OCI-LY7 (cell line): ENCODE data around the gene UGT1A7. TPM values are rescaled to one million over a fixed set of nuclear protein-coding genes. Genes with fewer than 3 reads are reported as not detected.

Experiments used
- BruUV-seq: library from RNA; stranded (reverse); fragments of 400-500 nt; replicated peaks from 2 replicates; lab custom pipeline; 2021; lab: Mats Ljungman, UMichigan
- CTCF ChIA-PET: fragments of 300-600 bp; sonication (Branson Sonifier 250); formaldehyde crosslinking; loops from one replicate; lab custom pipeline; 2022; ENCODE audit warnings: antibody characterized with exemption; ENCODE audit not compliant: unreplicated experiment; lab: Charles Lee
- POLR2A ChIA-PET: fragments of 300-600 bp; sonication (Branson Sonifier 250); formaldehyde crosslinking; loops from one replicate; lab custom pipeline; 2022; ENCODE audit warnings: antibody characterized with exemption; lab: Charles Lee
- DNase-seq: peaks from one replicate; pipeline ENCODE4 v3.0.0-alpha.2; 2015; ENCODE audit warnings: low spot score
- H2AFZ ChIP-seq: fragments of 200-600 bp; sonication (generic), shearing (Covaris generic); 2 replicates; pipeline ENCODE4 v1.6.1; 2014; ENCODE audit warnings: mild to moderate bottlenecking, antibody characterized with exemption, low read length, moderate library complexity
- H3K27ac ChIP-seq: fragments of 200-600 bp; sonication (generic); 2 replicates; pipeline ENCODE4 v1.5.1; 2014; ENCODE audit warnings: mixed run types, low read depth, mild to moderate bottlenecking, moderate library complexity, low read length, inconsistent platforms; ENCODE audit not compliant: poor library complexity, severe bottlenecking
- H3K36me3 ChIP-seq: fragments of 200-600 bp; sonication (generic); 2 replicates; pipeline ENCODE4 v1.6.1; 2014; ENCODE audit warnings: mild to moderate bottlenecking, antibody characterized with exemption, low read length, moderate library complexity, mixed read lengths; ENCODE audit not compliant: insufficient read depth
- H3K4me1 ChIP-seq: fragments of 200-600 bp; sonication (generic); 2 replicates; pipeline ENCODE4 v1.5.1; 2014; ENCODE audit warnings: mild to moderate bottlenecking, low read length; ENCODE audit not compliant: insufficient read depth, poor library complexity, severe bottlenecking
- H3K4me2 ChIP-seq: fragments of 200-600 bp; sonication (generic); 2 replicates; pipeline ENCODE4 v1.6.1; 2014; ENCODE audit warnings: mild to moderate bottlenecking, low read length
- H3K4me3 ChIP-seq: fragments of 200-600 bp; sonication (generic); 2 replicates; pipeline ENCODE4 v1.5.1; 2014; ENCODE audit warnings: mild to moderate bottlenecking, low read depth, low read length; ENCODE audit not compliant: poor library complexity, severe bottlenecking
- H3K79me2 ChIP-seq: fragments of 200-600 bp; sonication (generic); 2 replicates; pipeline ENCODE4 v1.6.1; 2016; ENCODE audit warnings: low read depth, mild to moderate bottlenecking, low read length, moderate library complexity, mixed read lengths; ENCODE audit not compliant: insufficient read depth
- H3K9me2 ChIP-seq: fragments of 200-600 bp; sonication (generic); 2 replicates; pipeline ENCODE4 v1.6.1; 2016; ENCODE audit warnings: mild to moderate bottlenecking, low read length, mixed read lengths; ENCODE audit not compliant: insufficient read depth
- H3K9me3 ChIP-seq: fragments of 200-600 bp; sonication (generic); 2 replicates; pipeline ENCODE4 v1.6.1; 2014; ENCODE audit warnings: mild to moderate bottlenecking, mixed run types, low read length, mixed read lengths
- H4K20me1 ChIP-seq: fragments of 200-600 bp; sonication (generic); 2 replicates; pipeline ENCODE4 v1.6.1; 2014; ENCODE audit warnings: mild to moderate bottlenecking, antibody characterized with exemption, low read length, moderate library complexity, mixed read lengths; ENCODE audit not compliant: insufficient read depth
- CTCF ChIP-seq: fragments of 200-600 bp; sonication (generic); conservative IDR thresholded peaks from 2 replicates; pipeline ENCODE4 v1.5.1; 2014; ENCODE audit warnings: mild to moderate bottlenecking, antibody characterized with exemption, low read length, moderate library complexity, mixed read lengths
- EZH2phosphoT487 ChIP-seq: fragments of 200-600 bp; sonication (generic); IDR thresholded peaks from 2 replicates; pipeline ENCODE4 v1.6.1; 2018; ENCODE audit warnings: low read depth, borderline replicate concordance, mild to moderate bottlenecking, mixed run types, antibody characterized with exemption, low read length, moderate library complexity, mixed read lengths
- intact Hi-C: fragments of 100-400 bp; cut with micrococcal nuclease; formaldehyde crosslinking; loops from one replicate; pipeline ENCODE4 v1.10.0; 2022; ENCODE audit not compliant: unreplicated experiment
- total RNA-seq, 2 experiments: library from RNA; depleted of rRNA in 1 of 2; stranded (reverse); fragments of >200 nt in 1 of 2; shearing (Covaris generic) in 1 of 2; gene quantifications; 2 replicates each; pipeline ENCODE4 v1.2.3, GENCODE V29; 2014 to 2022

Gene UGT1A7
- total RNA-seq, 2 experiments from 2014 or later, result not detected

- no TSS peak for BruUV-seq
- Histone ChIP-seq H4K20me1 (no peaks in the 10 kb centered on the region), H3K79me2 (no peaks in the 10 kb centered on the region), H3K4me1 (no peaks in the 10 kb centered on the region), H3K36me3 (no peaks in the 10 kb centered on the region), H3K4me2 (no peak overlapping the region), H3K4me3 (no peak overlapping the region), H3K27ac (no peak overlapping the region), H3K9me2 (no peaks in the 10 kb centered on the region), H2AFZ (no peak overlapping the region), H3K9me3 (no peaks in the 10 kb centered on the region)
- no peak for DNase-seq
- ChIA-PET CTCF (no interaction called here), POLR2A (interaction anchor here (1.0 kb wide), 1 partner anchor 125 kb away, joined by 4 read pairs; no protein-coding TSS in a partner anchor)
- TF ChIP-seq CTCF, result no peak
- no peak for TF ChIP-seq EZH2phosphoT487
- intact Hi-C loops, result no loop called here
Observed at GRCh38 chr2:233779722-233780121, 98.0 kb downstream of the UGT1A7 start.

GRCh38 chr2:233780771-233781170 lies 99.1 kb downstream of the UGT1A7 start:
- H3K9me3 ChIP-seq, result no peaks in the 10 kb centered on the region
- CTCF ChIA-PET, result no interaction called here
- no peak for TF ChIP-seq CTCF
- no peak overlapping the region for H2AFZ ChIP-seq
- no peak for DNase-seq
- H4K20me1 ChIP-seq, result no peaks in the 10 kb centered on the region
- POLR2A ChIA-PET, result interaction anchor here (1.0 to 1.3 kb wide), 2 partner anchors 10 to 126 kb away, joined by 4 read pairs; no protein-coding TSS in a partner anchor
- no TSS peak for BruUV-seq
- no peaks in the 10 kb centered on the region for H3K36me3 ChIP-seq
- H3K27ac ChIP-seq, result no peak overlapping the region
- H3K79me2 ChIP-seq, result no peaks in the 10 kb centered on the region
- no peak overlapping the region for H3K4me2 ChIP-seq
- no peaks in the 10 kb centered on the region for H3K4me1 ChIP-seq
- H3K4me3 ChIP-seq, result no peak overlapping the region
- no peaks in the 10 kb centered on the region for H3K9me2 ChIP-seq
- intact Hi-C loops, result no loop called here

GRCh38 chr2:233789554-233789953 lies 107.9 kb downstream of the UGT1A7 start:
- TF ChIP-seq EZH2phosphoT487, result no peak
- TF ChIP-seq CTCF, result no peak
- CTCF ChIA-PET, result no interaction called here

More at GRCh38 chr2:233789554-233789953, 107.9 kb downstream of the UGT1A7 start:
- Histone ChIP-seq H3K4me1 (no peaks in the 10 kb centered on the region), H3K27ac (no peak overlapping the region), H4K20me1 (no peaks in the 10 kb centered on the region), H2AFZ (no peak overlapping the region), H3K9me2 (no peaks in the 10 kb centered on the region), H3K36me3 (no peaks in the 10 kb centered on the region), H3K4me3 (no peak overlapping the region), H3K4me2 (no peak overlapping the region), H3K9me3 (no peaks in the 10 kb centered on the region), H3K79me2 (no peaks in the 10 kb centered on the region)
- no TSS peak for BruUV-seq
- POLR2A ChIA-PET, result interaction anchor here (0.7 kb wide), 1 partner anchor 8 kb away, joined by 3 read pairs; no protein-coding TSS in a partner anchor
- no peak for DNase-seq
- intact Hi-C loops, result no loop called here
